SJSA1 (cell line): Measurements from ENCODE around the gene TBL1X. TPM values are rescaled to one million over a fixed set of nuclear protein-coding genes. Genes with fewer than 3 reads are reported as not detected.

ENCODE experiments used
- DNase-seq, 2 experiments: peaks; one replicate each; pipeline ENCODE4 v3.0.0-alpha.2; 2015 to 2020; ENCODE audit warnings: low spot score in 2 of 2, low read depth in 1 of 2
- H3K27ac ChIP-seq: fragments of 250-450 bp; sonication (Bioruptor Pico); 2 replicates; pipeline ENCODE4 v1.5.1; 2020; ENCODE audit warnings: mild to moderate bottlenecking, moderate library complexity
- H3K27me3 ChIP-seq: fragments of 250-450 bp; sonication (Bioruptor Pico); replicated peaks from 2 replicates; pipeline ENCODE4 v1.5.1; 2020; ENCODE audit warnings: mild to moderate bottlenecking, moderate library complexity
- H3K36me3 ChIP-seq: fragments of 250-450 bp; sonication (Bioruptor Pico); 2 replicates; pipeline ENCODE4 v1.5.1; 2020; ENCODE audit warnings: mild to moderate bottlenecking
- H3K4me1 ChIP-seq: fragments of 250-450 bp; sonication (Bioruptor Pico); replicated peaks from 2 replicates; pipeline ENCODE4 v1.6.1; 2021; ENCODE audit warnings: mild to moderate bottlenecking
- H3K4me3 ChIP-seq: fragments of 250-450 bp; sonication (Bioruptor Pico); 2 replicates; pipeline ENCODE4 v1.5.1; 2020; ENCODE audit warnings: mild to moderate bottlenecking
- H3K9me3 ChIP-seq: fragments of 250-450 bp; sonication (Bioruptor Pico); replicated peaks from 2 replicates; pipeline ENCODE4 v1.5.1; 2020; ENCODE audit warnings: mild to moderate bottlenecking
- total RNA-seq: library from RNA; depleted of rRNA; stranded (reverse); fragments of >200 nt; shearing (Covaris generic); gene quantifications from 2 replicates; pipeline ENCODE4 v1.2.3, GENCODE V29; 2014

TBL1X gene
- total RNA-seq, 1 experiment from 2014 or later = 21.4 TPM

DNA sequence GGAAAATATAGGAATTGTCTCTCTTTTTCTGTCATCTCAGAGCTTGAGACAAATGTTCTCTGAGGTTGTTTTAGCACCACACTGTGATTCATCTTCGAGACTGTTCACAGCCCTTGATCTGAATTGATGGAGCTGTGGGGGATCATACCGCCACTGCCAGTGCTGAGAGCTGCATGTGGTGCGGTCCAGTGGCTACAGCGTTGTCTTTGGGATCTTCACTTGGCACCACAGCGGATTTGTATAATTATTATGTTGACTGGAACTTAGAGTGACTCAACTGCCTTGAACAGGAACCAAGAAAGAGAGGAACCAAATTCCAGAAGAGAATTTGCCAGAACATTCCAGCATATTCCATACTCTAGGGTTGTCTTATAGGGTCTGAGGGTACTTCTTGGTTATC lies 29.1 kb downstream of the TBL1X start:
- Histone ChIP-seq H3K27ac (no peak overlapping the region), H3K27me3 (no peaks in the 10 kb centered on the region), H3K4me3 (no peak overlapping the region), H3K4me1 (no peaks in the 10 kb centered on the region), H3K36me3 (no peaks in the 10 kb centered on the region), H3K9me3 (no peaks in the 10 kb centered on the region)
- no peak for DNase-seq

- H3K27ac ChIP-seq = no peak overlapping the region
- H3K4me3 ChIP-seq = no peak overlapping the region
- no peak for DNase-seq
- H3K9me3 ChIP-seq = no peaks in the 10 kb centered on the region
- H3K4me1 ChIP-seq = no peaks in the 10 kb centered on the region
- H3K36me3 ChIP-seq = no peaks in the 10 kb centered on the region
- H3K27me3 ChIP-seq = no peaks in the 10 kb centered on the region
Observed at GRCh38 chrX:9494771-9495170, 29.9 kb downstream of the TBL1X start.

GRCh38 chrX:9495496-9495895 lies 30.6 kb downstream of the TBL1X start:
- no peak for DNase-seq
- H3K4me3 ChIP-seq = no peak overlapping the region

GRCh38 chrX:9498236-9498635 lies 33.4 kb downstream of the TBL1X start:
- no peak for DNase-seq
- Histone ChIP-seq H3K27ac (no peak overlapping the region), H3K9me3 (no peaks in the 10 kb centered on the region)

More at GRCh38 chrX:9495496-9495895, 30.6 kb downstream of the TBL1X start:
- Histone ChIP-seq H3K27me3 (no peaks in the 10 kb centered on the region), H3K27ac (no peak overlapping the region), H3K9me3 (no peaks in the 10 kb centered on the region), H3K4me1 (no peaks in the 10 kb centered on the region), H3K36me3 (no peaks in the 10 kb centered on the region)

GRCh38 chrX:9500584-9500983 lies 35.7 kb downstream of the TBL1X start:
- Histone ChIP-seq H3K36me3 (peaks cover 20% of the 10 kb centered on the region), H3K27me3 (no peaks in the 10 kb centered on the region), H3K4me1 (no peaks in the 10 kb centered on the region), H3K4me3 (no peak overlapping the region), H3K27ac (no peak overlapping the region), H3K9me3 (no peaks in the 10 kb centered on the region)
- no peak for DNase-seq

More at GRCh38 chrX:9498236-9498635, 33.4 kb downstream of the TBL1X start:
- Histone ChIP-seq H3K36me3 (peaks cover 7% of the 10 kb centered on the region), H3K4me1 (no peaks in the 10 kb centered on the region), H3K27me3 (no peaks in the 10 kb centered on the region), H3K4me3 (no peak overlapping the region)

DNA sequence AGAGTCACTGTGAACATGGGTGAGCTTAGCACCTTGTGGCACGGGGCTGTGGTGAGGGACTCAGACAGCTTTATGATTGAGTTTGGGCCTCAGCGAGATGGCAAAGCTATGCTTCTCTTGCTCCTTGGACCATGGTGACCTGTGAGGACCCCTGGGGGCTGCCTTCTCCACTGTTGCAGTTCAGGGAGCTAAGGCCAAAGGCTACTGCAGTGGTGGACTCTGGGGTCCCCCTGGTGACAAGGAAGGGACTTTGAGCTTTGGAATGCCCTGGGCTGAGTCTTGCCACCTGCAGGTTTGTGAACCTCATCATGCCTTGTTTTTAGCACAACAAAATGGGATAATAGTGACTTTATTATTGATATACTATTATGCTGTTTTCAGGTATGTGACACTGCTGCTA lies 36.5 kb downstream of the TBL1X start:
- Histone ChIP-seq H3K27me3 (no peaks in the 10 kb centered on the region), H3K36me3 (peaks cover 20% of the 10 kb centered on the region), H3K9me3 (no peaks in the 10 kb centered on the region), H3K27ac (no peak overlapping the region), H3K4me1 (no peaks in the 10 kb centered on the region), H3K4me3 (no peak overlapping the region)
- DNase-seq = no peak

DNA sequence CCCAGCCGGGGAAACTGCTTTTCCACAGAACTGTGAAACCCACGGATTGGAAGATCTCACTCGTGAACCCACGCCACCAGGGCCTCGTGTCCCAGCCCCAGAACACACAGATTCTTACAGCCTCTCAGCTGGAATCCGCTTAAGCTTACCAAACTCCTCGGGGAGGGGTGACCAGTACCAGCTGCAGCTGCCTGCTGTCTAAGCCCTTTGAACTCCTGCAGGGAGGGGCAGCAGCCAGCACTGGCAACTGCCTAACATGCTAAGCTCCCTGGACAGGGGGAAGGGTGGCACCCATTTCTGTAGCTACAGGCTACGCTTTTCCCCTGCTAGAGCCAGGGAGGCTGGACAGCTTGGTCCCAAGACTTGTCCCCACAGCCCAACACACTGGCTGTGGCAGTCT lies 38.4 kb downstream of the TBL1X start:
- DNase-seq = no peak
- Histone ChIP-seq H3K4me3 (no peak overlapping the region), H3K36me3 (peaks cover 22% of the 10 kb centered on the region)

DNA sequence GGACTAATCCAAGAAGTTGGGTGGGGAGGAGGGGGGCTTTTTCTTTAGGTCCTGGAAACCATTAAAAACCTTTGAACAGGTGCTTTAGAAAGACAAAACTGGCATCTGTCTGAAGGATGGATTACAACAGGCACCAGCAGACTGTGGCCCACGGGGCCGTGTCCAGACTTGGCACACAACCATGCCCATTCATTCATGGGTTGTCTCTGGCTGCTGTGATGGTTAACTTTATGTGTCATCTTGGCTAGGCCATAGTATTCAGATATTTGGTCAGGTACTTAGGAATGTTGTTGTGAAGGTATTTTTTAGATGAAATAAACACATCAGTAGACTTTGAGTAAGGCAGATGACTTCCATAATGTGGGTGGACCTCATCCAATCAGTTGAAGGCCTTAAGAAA lies 45.5 kb downstream of the TBL1X start:
- peaks cover 4% of the 10 kb centered on the region; the same call in 1 of the 2 replicates for H3K36me3 ChIP-seq
- no peaks in the 10 kb centered on the region for H3K4me1 ChIP-seq
- H3K4me3 ChIP-seq = no peak overlapping the region

More for the DNA sequence above, 38.4 kb downstream of the TBL1X start:
- Histone ChIP-seq H3K27ac (no peak overlapping the region), H3K27me3 (no peaks in the 10 kb centered on the region), H3K9me3 (no peaks in the 10 kb centered on the region), H3K4me1 (no peaks in the 10 kb centered on the region)

GRCh38 chrX:9510980-9511379 lies 46.1 kb downstream of the TBL1X start:
- peaks cover 4% of the 10 kb centered on the region; the same call in 1 of the 2 replicates for H3K36me3 ChIP-seq
- H3K9me3 ChIP-seq = no peaks in the 10 kb centered on the region
- no peaks in the 10 kb centered on the region for H3K4me1 ChIP-seq
- no peak for DNase-seq
- H3K27ac ChIP-seq = no peak overlapping the region
- H3K4me3 ChIP-seq = no peak overlapping the region
- no peaks in the 10 kb centered on the region for H3K27me3 ChIP-seq

More for the DNA sequence above, 45.5 kb downstream of the TBL1X start:
- Histone ChIP-seq H3K27ac (no peak overlapping the region), H3K9me3 (no peaks in the 10 kb centered on the region), H3K27me3 (no peaks in the 10 kb centered on the region)
- DNase-seq = no peak

DNA sequence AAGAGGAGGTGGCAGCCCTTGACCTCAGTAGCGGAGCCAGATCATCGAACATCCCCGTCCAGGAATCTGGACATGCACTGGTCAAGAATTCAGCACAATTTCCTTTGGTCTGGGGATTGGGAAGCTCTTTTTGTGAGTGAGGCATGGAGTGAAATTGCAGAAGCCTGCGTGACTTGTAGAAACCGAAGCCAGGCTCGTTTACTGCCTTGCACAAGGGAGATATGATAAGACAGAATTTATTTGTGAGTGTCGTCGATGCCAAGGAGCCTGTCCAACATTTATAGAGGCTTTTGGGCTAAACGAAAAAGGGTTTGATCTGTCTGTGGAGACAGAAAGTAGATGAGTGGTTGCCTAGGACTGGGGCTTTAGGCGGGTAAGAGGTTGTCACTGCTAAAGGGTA lies 50.6 kb downstream of the TBL1X start:
- no peaks in the 10 kb centered on the region for H3K9me3 ChIP-seq
- H3K36me3 ChIP-seq = no peaks in the 10 kb centered on the region
- H3K4me3 ChIP-seq = no peak overlapping the region

GRCh38 chrX:9515973-9516538 lies 51.2 kb downstream of the TBL1X start:
- H3K36me3 ChIP-seq = no peaks in the 10 kb centered on the region
- H3K27ac ChIP-seq = no peak overlapping the region
- H3K4me3 ChIP-seq = no peak overlapping the region
- H3K9me3 ChIP-seq = no peaks in the 10 kb centered on the region
- H3K27me3 ChIP-seq = no peaks in the 10 kb centered on the region
- no peaks in the 10 kb centered on the region for H3K4me1 ChIP-seq
- no peak for DNase-seq

More for the DNA sequence above, 50.6 kb downstream of the TBL1X start:
- no peak overlapping the region for H3K27ac ChIP-seq
- H3K27me3 ChIP-seq = no peaks in the 10 kb centered on the region
- DNase-seq = no peak
- no peaks in the 10 kb centered on the region for H3K4me1 ChIP-seq

GRCh38 chrX:9516635-9517034 lies 51.8 kb downstream of the TBL1X start:
- Histone ChIP-seq H3K27me3 (no peaks in the 10 kb centered on the region), H3K9me3 (no peaks in the 10 kb centered on the region), H3K36me3 (no peaks in the 10 kb centered on the region), H3K4me3 (no peak overlapping the region), H3K4me1 (no peaks in the 10 kb centered on the region), H3K27ac (no peak overlapping the region)
- no peak for DNase-seq

DNA sequence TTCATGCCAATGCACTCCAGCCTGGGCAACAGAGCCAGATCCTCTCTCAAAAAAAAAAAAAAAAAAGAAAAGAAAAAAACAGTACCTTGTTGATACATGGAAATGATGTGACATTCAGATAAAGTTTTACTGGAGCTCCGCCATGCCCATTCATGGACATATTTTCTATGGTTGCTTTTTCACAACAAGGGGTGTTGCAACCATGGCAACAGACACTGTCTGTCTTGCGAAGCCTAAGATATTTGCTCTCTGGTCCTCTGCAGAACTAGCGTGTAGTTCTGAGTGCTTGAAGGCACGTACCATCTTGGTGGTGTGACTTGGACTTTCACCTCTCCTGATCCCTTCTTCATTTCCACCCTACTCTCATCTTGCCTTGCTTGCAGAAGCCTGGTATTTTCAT lies 53.2 kb downstream of the TBL1X start:
- no peaks in the 10 kb centered on the region for H3K27me3 ChIP-seq
- no peaks in the 10 kb centered on the region for H3K9me3 ChIP-seq
- DNase-seq = no peak
- H3K36me3 ChIP-seq = no peaks in the 10 kb centered on the region
- no peak overlapping the region for H3K4me3 ChIP-seq
- H3K27ac ChIP-seq = no peak overlapping the region
- no peaks in the 10 kb centered on the region for H3K4me1 ChIP-seq

DNA sequence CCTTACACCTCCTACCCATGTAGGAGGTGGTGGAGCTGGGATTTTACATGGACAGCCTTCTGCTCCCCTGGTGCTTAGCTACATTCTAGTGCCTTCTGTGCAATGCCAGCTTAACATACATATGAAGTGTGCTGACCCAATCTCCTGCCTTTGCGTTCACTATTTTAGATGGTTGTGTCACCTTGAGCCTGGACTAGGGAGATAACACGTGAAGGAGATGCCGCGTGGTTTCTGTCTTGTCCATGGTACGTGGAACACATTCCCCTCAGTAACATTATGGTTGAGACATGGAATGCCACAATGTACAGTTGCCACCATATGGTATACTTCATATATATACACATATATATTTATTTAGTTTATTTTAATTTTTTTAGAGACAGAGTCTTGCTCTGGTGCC lies 54.0 kb downstream of the TBL1X start:
- Histone ChIP-seq H3K27me3 (no peaks in the 10 kb centered on the region), H3K4me3 (no peak overlapping the region), H3K27ac (no peak overlapping the region), H3K9me3 (no peaks in the 10 kb centered on the region), H3K4me1 (no peaks in the 10 kb centered on the region), H3K36me3 (no peaks in the 10 kb centered on the region)
- no peak for DNase-seq
